ENCODE data around the gene ACSM2B. TPM values are rescaled to one million over a fixed set of nuclear protein-coding genes. Genes with fewer than 3 reads are reported as not detected.

ACSM2B gene
- total RNA-seq, 1 experiment from 2014 or later, result not detected

- DNase-seq (ENCODE audit: low read depth, low spot score) (no peak), ATAC-seq (no peak)
- no peak overlapping the region for H3K4me2 ChIP-seq (ENCODE audit: low read length)
- H2AFZ ChIP-seq (ENCODE audit: low read depth, low read length, poor library complexity, severe bottlenecking), result no peak overlapping the region
- ChIA-PET POLR2A (no interaction called here), RAD21 (ENCODE audit: low non-redundant PET in 1 of 2, low total read pairs in 2 of 2, uncharacterized antibody in 2 of 2, unreplicated experiment in 2 of 2) (no interaction called here), CTCF (no interaction called here)
- no peak overlapping the region for H3K9ac ChIP-seq (ENCODE audit: low read length)
- no peaks in the 10 kb centered on the region for H3K4me1 ChIP-seq (ENCODE audit: control insufficient read depth in 1 of 2, insufficient read depth in 2 of 2, low read length in 2 of 2)
- no TSS peak for BruUV-seq (replicated peaks)
- intact Hi-C loops (cut with micrococcal nuclease), result no loop called here
- no peak overlapping the region for H3K4me3 ChIP-seq (replicated peaks in 1 of 2; ENCODE audit: low read depth in 1 of 2, low read length in 2 of 2)
- no peaks in the 10 kb centered on the region for H3K9me2 ChIP-seq (ENCODE audit: insufficient read depth)
- no peaks in the 10 kb centered on the region for H3K9me3 ChIP-seq (ENCODE audit: control insufficient read depth in 1 of 2, insufficient read depth in 1 of 2, low read depth in 1 of 2, low read length in 2 of 2)
- H3K27me3 ChIP-seq (ENCODE audit: insufficient read depth, low read length), result peaks cover 15% of the 10 kb centered on the region; the same call in 1 of the 2 replicates
- no peaks in the 10 kb centered on the region for H4K20me1 ChIP-seq (ENCODE audit: insufficient read depth)
- H3K36me3 ChIP-seq (ENCODE audit: control insufficient read depth in 1 of 2, insufficient read depth in 2 of 2, low read length in 2 of 2), result no peaks in the 10 kb centered on the region
- H3K79me2 ChIP-seq (ENCODE audit: insufficient read depth, low read length), result no peaks in the 10 kb centered on the region
- no peak for TF ChIP-seq ZBTB33 (IDR thresholded peaks at IDR 0.05; ENCODE audit: extremely low read depth, insufficient replicate concordance, low read length)
- H3K27ac ChIP-seq (ENCODE audit: low read depth, low read length), result no peak overlapping the region
Observed at GRCh38 chr16:20520103-20520502, 56.1 kb downstream of the ACSM2B start.

- DNase-seq (ENCODE audit: low read depth, low spot score) (no peak), ATAC-seq (no peak)
- H3K27ac ChIP-seq (ENCODE audit: low read depth, low read length), result no peak overlapping the region
- H3K4me3 ChIP-seq (replicated peaks in 1 of 2; ENCODE audit: low read depth in 1 of 2, low read length in 2 of 2), result no peak overlapping the region
- no peaks in the 10 kb centered on the region for H3K9me2 ChIP-seq (ENCODE audit: insufficient read depth)
- ChIA-PET RAD21 (ENCODE audit: low non-redundant PET in 1 of 2, low total read pairs in 2 of 2, uncharacterized antibody in 2 of 2, unreplicated experiment in 2 of 2) (no interaction called here), CTCF (no interaction called here), POLR2A (no interaction called here)
- BruUV-seq (replicated peaks), result no TSS peak
- no peaks in the 10 kb centered on the region for H3K36me3 ChIP-seq (ENCODE audit: control insufficient read depth in 1 of 2, insufficient read depth in 2 of 2, low read length in 2 of 2)
- no peak overlapping the region for H3K9ac ChIP-seq (ENCODE audit: low read length)
- H3K79me2 ChIP-seq (ENCODE audit: insufficient read depth, low read length), result no peaks in the 10 kb centered on the region
- peaks cover 15% of the 10 kb centered on the region for H3K27me3 ChIP-seq (ENCODE audit: insufficient read depth, low read length)
- no peaks in the 10 kb centered on the region for H4K20me1 ChIP-seq (ENCODE audit: insufficient read depth)
- no peak overlapping the region for H2AFZ ChIP-seq (ENCODE audit: low read depth, low read length, poor library complexity, severe bottlenecking)
- H3K4me1 ChIP-seq (ENCODE audit: control insufficient read depth in 1 of 2, insufficient read depth in 2 of 2, low read length in 2 of 2), result no peaks in the 10 kb centered on the region
- no peak overlapping the region for H3K4me2 ChIP-seq (ENCODE audit: low read length)
- no peaks in the 10 kb centered on the region for H3K9me3 ChIP-seq (ENCODE audit: control insufficient read depth in 1 of 2, insufficient read depth in 1 of 2, low read depth in 1 of 2, low read length in 2 of 2)
- intact Hi-C loops (cut with micrococcal nuclease), result no loop called here
- TF ChIP-seq POLR2AphosphoS5 (IDR thresholded peaks at IDR 0.05; ENCODE audit: low read depth, low read length) (no peak), REST (IDR thresholded peaks at IDR 0.05; ENCODE audit: low read depth) (no peak), ZNF274 (IDR thresholded peaks at IDR 0.05; ENCODE audit: low read depth, low read length) (no peak), EZH2 (IDR thresholded peaks at IDR 0.05) (no peak), CEBPB (IDR thresholded peaks at IDR 0.05; ENCODE audit: low read depth) (no peak), FOSL1 (IDR thresholded peaks at IDR 0.05; ENCODE audit: low read depth) (no peak), JUND (IDR thresholded peaks at IDR 0.05) (no peak), MAX (IDR thresholded peaks at IDR 0.05) (no peak), ATF3 (IDR thresholded peaks at IDR 0.05) (no peak), CTCF (IDR thresholded peaks at IDR 0.05 in 2 of 3, conservative IDR thresholded peaks at IDR 0.05 in 1 of 3; ENCODE audit: borderline replicate concordance in 1 of 3, insufficient read depth in 1 of 3, low read depth in 2 of 3, low read length in 2 of 3) (no peak), CBX3 (IDR thresholded peaks at IDR 0.05; ENCODE audit: low read depth) (no peak), SP1 (IDR thresholded peaks at IDR 0.05; ENCODE audit: low read depth) (no peak), EGR1 (IDR thresholded peaks at IDR 0.05; ENCODE audit: low read depth) (no peak)
Observed at GRCh38 chr16:20519231-20519630, 56.9 kb downstream of the ACSM2B start.
